Body of pancreas (tissue), 4 donors: ENCODE data around the gene FHOD3.

ENCODE experiments used
- POLR2A ChIP-seq, 3 donors: fragments of 450-650 bp; IDR thresholded peaks; one replicate each; pipeline ENCODE4 v1.6.1; 2016; ENCODE audit warnings: antibody characterized with exemption in 3 of 3, mild to moderate bottlenecking in 2 of 3
- TF ChIP-seq, protein P1 (sequence below), 7 experiments: fragments of 450-650 bp in 4 of 7; fragments of 200-600 bp in 3 of 7; sonication (generic) in 3 of 7; IDR thresholded peaks; one replicate each; pipeline ENCODE4 v1.5.1; 2016 to 2019; ENCODE audit warnings: antibody characterized with exemption in 7 of 7

DNA sequence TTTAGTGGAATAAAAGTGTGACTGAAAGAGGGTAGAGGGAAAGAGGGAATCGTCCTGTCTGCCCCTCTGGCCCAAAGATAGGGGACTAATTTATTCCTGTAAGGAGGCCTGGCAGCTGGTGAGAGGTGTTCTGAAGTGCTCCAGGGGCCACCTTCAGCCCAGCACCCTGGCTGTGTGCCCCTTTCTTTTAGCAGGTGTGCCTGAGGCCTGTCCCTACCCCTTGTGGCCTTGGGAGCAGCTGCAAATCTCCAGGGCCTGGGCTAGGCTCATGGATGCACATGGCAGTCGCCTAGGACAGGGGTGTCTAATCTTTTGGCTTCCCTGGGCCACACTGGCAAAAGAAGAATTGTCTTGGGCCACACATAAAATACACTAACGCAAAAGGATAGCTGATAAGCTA lies 37.3 kb downstream of the FHOD3 start:
- TF ChIP-seq, protein P1, sequence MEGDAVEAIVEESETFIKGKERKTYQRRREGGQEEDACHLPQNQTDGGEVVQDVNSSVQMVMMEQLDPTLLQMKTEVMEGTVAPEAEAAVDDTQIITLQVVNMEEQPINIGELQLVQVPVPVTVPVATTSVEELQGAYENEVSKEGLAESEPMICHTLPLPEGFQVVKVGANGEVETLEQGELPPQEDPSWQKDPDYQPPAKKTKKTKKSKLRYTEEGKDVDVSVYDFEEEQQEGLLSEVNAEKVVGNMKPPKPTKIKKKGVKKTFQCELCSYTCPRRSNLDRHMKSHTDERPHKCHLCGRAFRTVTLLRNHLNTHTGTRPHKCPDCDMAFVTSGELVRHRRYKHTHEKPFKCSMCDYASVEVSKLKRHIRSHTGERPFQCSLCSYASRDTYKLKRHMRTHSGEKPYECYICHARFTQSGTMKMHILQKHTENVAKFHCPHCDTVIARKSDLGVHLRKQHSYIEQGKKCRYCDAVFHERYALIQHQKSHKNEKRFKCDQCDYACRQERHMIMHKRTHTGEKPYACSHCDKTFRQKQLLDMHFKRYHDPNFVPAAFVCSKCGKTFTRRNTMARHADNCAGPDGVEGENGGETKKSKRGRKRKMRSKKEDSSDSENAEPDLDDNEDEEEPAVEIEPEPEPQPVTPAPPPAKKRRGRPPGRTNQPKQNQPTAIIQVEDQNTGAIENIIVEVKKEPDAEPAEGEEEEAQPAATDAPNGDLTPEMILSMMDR (IDR thresholded peaks at IDR 0.05), result no peak
- TF ChIP-seq POLR2A (IDR thresholded peaks at IDR 0.05), result no peak
